NK-92 (cell line): ENCODE data around the gene CMTR2.
"Not testable (repeated sequence)": the region's sequence is repeated elsewhere in the genome, so short reads cannot be mapped to it uniquely, and the experiment has no call there.

Experiments used
- DNase-seq: peaks from one replicate; lab custom pipeline; 2025; ENCODE audit not compliant: unreplicated experiment; lab: John Stamatoyannopoulos, UW

CMTR2 gene, protein sequence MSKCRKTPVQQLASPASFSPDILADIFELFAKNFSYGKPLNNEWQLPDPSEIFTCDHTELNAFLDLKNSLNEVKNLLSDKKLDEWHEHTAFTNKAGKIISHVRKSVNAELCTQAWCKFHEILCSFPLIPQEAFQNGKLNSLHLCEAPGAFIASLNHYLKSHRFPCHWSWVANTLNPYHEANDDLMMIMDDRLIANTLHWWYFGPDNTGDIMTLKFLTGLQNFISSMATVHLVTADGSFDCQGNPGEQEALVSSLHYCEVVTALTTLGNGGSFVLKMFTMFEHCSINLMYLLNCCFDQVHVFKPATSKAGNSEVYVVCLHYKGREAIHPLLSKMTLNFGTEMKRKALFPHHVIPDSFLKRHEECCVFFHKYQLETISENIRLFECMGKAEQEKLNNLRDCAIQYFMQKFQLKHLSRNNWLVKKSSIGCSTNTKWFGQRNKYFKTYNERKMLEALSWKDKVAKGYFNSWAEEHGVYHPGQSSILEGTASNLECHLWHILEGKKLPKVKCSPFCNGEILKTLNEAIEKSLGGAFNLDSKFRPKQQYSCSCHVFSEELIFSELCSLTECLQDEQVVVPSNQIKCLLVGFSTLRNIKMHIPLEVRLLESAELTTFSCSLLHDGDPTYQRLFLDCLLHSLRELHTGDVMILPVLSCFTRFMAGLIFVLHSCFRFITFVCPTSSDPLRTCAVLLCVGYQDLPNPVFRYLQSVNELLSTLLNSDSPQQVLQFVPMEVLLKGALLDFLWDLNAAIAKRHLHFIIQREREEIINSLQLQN

DNA sequence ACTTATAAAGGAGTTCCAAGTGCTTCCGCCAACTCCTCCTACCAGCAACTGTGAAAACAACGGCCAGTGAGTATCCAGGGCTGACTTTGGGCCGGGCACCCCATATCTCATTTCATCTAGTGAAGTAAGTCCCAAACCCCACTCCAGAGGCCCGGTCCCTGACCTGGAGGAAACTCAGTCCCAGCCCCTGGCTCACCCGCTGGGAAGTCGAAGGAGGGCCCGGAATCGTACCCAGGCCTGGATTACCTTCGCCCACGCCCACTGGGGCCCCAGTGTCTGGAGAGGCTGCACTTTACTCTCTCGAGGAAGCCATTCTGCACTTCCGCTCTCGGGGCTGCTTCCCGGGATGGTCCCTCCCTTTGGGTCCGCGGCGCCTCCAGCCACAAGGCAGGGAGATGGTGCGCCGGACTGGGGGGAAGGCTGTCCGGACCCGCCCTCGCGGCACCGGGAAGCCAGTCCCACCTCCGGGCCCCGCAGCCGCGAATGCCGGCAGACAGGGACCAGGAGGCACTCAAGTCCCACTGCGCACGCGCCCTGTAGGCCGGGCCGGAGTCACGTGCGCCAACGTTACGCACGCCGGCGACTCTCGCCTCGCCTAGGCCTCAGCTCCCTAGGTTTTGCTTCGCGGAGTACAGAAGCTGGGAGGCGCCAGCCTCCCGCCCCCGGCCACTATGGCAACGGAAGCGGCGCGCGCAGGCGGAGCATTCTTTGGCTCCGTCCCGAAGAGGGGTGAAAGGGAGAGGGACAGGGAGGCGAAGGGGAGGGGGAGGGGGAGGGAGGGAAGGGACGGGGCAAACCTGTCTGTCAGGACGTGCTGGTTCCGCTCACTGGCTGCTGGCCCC lies at the start of gene CMTR2:
Gene CMTR2, minus strand, starts transcription at position 513 of the 842 bp plus-strand sequence. CDS start 3,482 bp downstream, outside the sequence.
- peak; percentile 43 for DNase-seq

DNA sequence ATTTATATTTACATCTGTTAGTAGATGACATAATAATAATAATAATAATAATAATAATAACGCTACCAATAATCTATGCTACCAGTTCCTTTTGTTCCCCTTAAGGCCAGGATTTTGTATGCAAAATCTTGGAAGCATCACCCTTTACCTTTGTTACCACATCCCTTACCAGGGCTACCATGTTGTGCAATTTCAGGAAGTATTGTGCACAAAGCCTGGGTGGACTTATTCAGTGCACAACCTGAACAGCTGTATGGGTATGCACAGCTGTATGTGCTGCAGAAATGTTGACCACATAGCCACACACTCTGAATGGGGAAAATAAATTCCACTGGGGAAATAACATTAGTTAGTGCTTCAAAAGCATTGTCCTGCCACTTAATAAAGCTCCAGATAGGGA lies 49.4 kb upstream of the CMTR2 start:
- DNase-seq = no peak

DNA sequence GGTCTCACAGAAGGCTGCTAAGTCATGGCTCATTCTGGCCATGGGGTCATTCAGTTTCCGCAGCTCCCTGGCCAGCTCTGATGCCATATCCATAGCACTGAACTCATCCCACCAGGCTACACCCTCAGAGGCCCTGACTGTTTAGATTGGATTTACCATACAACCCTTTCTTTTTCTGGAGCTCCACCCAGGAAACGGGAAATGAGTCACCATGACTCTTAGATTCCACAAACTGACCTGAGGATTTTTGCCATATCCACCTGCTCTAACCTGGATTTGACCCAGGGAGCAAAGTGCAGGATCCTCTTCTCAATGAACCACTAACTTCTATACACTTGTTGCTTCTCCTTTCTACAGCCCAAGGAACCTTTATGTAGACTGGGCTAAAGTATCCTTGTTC lies 49.0 kb upstream of the CMTR2 start:
- no peak for DNase-seq

DNA sequence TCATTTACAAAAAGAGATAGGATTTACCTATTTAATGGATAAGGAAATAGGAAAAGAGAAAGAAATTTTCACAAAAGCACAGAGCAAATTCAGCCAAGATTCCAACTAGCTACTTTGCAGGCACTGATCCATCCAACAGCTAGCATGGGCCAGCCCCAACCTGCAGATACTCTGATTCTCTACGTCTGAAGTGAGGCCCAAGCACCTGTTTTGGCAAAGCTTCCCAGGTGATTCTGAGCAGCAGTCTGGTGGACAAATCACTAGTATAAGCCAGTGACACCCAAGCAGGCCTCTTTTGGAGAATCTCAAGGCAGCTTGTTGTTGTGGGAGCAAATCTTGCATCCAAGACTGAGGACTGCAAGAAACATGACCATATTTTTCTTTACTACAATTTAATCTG lies 48.4 kb upstream of the CMTR2 start:
- DNase-seq = no peak

DNA sequence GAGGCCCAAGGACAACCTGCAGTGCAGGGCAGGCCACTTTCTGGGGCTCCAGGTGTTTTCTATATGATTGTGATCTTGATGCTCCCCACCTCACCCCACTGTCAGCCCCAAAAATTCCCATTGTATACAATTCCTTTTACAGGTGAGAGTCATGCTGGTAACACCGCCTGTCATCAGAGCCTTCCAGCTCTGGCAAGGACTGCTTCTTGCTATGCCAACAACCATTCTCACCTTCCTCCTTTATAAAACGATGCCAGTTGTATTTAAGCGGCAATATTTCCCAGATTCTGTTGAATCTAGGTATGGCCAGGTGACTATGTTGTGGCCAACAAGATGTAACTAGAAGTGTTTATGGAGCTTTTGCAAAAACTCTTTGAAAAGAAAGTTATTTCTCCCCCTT lies 38.9 kb upstream of the CMTR2 start:
- no peak for DNase-seq

DNA sequence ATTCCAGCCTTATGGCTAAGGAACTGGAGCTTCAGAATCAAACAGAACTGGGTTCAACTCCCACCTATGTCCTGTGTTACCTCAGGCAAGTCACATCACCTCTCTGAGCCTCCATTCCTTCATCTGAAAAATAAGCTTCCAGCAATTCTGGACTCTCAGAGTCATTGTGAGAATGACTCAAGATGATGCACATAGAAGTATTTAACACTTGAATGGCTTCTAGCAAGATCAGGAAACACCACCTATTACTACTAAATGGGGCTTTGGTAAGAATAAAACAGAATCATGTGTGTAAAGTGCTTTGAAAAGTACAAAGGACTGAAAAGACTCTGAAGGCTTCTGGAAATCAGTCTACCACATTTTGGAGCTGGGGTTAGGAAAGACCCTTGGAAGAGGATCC lies 38.5 kb upstream of the CMTR2 start:
- no peak for DNase-seq

DNA sequence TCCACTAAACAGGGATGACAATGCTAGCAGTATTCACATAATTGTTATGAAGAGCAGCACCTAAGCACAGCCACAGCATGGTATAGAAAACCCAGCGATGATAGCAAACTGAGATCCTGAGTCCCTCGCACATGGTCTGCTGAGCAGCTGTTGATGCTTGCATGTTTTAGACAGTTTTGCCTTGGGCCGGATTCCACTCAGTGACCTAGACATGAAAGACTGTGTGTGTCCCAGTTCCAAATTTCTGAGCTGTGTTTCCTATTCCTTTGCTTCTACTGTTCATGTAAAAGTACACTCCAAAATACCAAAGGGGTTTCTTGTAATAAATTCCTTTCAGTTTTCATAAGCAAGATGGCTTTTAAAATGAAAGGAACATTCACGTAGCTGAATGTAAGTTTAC lies 30.8 kb upstream of the CMTR2 start:
- DNase-seq = no peak

DNA sequence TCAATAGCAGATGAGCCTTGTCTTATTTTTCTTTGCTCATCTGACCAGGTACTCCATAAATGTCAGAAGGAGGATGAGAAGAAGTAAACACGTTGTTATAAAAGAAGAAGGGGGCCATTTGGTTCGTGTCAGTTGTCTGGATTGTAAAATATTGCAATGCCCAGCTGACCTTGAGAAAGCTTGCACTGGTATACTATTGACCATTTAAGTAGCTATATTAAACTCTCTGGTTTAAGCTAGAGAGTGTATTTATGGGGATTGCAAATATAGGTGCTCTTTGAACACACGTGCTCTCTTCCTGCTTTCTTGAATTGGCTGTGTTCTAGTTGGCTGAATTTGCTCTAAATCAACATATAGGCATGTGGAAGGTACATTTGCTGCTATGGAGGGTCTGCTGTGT lies 26.1 kb upstream of the CMTR2 start:
- DNase-seq = no peak

DNA sequence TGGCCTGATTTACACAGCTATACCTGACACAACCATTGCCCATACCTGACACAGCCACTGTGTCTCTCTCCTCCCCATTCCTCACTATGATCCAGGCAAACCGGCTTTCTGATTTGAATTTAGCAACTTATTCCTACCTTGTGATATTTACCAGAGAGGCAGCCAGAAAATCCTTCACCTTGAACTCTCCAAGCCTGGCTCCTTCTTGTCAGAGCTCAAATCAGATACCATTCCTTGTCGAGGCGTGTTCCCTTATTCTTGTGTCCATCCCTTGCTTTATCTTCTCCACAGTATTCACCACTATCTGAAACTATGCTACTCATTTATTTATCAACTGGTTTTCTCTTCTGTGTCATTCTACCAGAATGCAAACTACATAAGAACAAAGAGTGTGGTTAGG lies 24.4 kb upstream of the CMTR2 start:
- not testable (repeated sequence) for DNase-seq

DNA sequence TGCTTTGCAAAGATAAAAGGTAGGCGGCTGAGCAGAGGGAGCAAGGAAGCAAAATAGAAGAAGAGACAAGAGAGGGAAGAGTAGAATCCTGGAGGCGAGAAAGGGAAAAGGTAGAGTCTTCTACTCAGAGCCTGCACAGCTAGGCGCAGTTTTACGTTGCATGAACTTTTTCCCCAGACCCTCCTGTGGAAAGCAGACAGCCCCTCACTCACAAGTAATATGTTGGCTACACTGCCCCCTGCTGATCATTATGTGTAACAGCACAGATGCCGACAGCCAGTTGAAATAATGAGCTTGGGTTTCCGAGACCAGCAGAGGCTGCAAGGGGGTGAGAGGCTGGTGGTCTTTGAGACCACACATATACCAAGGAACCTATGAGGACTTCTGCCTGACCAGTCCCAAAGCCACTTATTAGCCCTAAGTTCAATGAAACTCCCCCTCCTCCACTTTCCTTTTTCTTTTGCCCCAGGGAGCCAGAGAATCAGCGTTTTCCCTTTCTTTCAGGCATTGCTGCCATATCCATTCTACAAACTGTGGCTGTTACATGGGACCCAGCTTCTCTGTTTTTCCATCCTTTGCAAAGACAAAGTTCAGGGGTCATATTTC lies 22.5 kb upstream of the CMTR2 start:
- DNase-seq = no peak

DNA sequence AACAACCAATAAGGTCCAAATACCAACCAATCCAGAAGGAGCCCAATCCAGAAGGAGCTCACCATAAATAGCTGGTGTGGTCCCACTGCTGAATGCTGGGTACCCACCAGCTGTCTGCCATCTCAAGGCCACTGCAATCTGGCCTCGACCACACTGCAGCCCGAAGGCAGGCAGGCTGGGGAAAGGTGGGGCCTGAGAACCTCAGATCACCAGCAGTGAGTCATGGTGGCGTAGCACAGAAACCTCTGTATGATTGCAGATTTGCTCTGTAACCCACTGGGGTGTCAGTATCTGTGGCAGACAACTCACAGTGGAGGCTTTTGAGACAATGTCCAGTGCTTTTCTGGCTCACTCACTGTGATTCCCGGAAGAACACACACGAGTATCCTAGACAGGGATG lies 14.7 kb upstream of the CMTR2 start:
- no peak for DNase-seq

DNA sequence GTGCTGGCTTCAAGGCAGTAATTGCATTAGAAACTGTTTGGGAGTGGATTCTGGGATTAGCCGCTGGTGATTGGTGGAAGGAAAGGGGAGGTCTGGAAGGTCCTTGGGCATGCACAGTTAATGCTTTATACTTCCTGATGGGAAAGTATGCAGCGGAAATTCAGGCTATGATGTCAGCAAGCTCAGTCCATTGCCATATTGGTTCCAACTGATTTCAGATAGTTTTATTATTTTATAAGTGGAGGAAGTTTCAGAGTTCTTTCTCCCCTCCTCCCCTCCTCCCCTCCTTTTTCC lies 8.1 kb upstream of the CMTR2 start:
- DNase-seq = no peak

DNA sequence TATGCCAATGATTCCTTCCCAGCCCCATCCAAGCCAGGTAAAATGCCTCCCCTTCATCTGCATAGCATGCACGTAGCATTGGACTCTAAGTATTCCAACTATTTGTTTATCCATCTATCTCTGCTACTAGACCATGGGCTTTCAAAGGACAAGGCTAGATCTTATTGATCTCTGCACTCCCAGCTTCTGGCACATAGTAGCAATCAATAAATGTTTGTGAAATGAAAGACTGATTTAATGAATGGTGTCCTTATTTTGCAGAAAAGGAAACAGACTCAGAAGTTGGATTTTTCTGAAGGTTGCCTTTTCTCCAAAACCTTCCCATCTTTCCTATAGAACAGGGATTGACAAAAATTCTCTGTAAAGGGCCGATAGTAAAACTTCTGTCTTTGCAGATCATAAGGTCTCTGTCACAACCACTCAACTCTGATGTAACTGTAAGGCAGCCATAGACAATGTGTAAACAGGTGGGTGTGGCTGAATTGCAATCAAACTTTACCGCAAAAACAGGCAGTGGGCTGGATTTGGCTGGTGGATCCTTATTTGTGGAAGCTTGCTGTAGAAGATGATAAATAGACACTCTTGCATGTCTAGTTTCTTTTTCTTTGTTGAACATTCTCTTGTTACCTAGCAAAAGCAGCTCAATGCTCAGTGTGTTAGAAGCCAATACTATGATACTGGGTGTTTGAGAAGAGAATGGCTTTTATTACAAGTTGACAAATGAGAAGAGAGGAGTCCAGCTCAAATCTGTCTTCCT lies 7.6 kb upstream of the CMTR2 start:
- no peak for DNase-seq

DNA sequence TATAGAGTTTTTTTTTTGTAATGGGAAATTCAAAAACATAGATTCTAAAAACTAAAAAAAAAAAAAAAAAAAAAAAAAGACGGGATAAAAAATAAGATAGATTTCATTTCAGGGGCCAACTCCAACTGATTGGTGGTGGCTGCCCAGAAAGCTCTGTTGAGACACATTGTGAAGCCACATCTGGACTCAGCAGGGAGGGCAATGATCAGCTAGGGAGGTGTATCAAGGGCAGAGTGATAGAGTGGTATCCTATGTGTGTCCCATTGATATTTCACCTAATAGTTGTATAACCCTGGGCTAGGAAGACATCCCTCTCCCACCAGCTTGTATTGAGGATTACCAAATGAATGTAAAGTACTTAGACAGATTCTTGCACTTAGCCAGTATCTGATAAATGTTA lies 6.7 kb upstream of the CMTR2 start:
- DNase-seq = no peak

DNA sequence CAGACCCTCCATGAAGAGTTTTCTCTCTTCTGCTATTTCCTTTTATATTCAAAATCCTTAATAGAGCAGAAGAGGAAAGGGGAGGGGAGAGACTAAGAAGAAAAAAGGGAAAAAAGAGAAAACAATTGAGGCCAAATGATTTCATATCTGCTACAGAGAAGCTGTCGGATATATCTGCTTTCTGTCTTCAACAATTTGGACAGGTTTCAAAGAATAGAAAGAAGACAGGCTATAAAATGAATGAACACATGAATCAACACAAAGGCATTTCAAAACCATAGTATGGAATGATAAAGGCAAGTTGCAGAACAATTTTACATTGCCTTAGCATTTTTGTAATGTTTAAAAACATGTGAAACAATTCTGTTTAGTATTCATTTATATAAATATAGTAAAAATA lies 4.7 kb upstream of the CMTR2 start:
- no peak for DNase-seq

DNA sequence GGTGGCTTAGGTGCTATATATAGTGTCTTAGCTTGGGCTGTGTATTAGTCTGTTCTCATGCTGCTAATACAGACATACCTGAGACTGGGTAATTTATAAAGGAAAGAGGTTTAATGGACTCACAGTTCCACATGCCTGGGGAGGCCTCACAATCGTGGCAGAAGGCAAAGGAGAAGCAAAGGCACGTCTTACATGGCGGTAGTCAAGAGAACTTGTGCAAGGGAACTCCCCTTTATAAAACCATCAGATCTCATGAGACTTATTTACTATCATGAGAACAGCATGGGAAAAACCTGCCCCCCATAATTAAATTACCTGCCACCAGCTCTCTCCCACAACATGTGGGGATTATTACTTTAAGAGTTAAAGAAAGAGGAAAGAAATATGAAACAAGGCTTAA lies 2.9 kb upstream of the CMTR2 start:
- DNase-seq = not testable (repeated sequence)

DNA sequence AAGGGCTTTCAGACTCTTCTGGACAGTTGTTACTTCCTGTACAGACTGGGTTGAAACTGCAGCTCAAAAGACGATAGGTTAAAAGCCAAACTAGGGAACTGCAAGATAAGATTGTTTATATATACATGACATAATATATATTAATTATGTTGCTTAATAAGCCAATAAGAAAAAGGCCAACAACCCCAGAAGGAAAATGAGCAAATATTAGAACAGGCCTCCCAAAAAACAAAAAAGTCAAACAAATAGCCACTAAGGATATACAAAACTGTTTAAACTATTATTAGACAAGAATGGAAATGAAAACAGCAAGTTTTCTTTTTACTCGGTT lies 495 bp upstream of the CMTR2 start:
- DNase-seq = no peak

DNA sequence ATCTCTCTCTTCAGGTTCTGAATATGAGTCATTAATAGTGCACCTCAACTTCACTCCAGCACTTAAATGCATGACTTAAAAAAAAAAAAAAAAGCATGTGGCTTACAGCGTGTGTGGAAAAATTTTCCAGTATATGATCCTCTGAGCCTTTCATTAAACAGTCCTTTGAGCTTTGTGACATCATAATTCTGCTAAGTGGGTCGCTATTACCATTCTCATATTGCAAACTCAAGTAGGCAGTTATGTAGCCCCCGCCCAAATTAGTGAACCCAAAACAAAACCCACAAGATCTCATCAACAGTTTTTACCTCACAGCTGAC lies 672 bp downstream of the CMTR2 start:
- DNase-seq = no peak

DNA sequence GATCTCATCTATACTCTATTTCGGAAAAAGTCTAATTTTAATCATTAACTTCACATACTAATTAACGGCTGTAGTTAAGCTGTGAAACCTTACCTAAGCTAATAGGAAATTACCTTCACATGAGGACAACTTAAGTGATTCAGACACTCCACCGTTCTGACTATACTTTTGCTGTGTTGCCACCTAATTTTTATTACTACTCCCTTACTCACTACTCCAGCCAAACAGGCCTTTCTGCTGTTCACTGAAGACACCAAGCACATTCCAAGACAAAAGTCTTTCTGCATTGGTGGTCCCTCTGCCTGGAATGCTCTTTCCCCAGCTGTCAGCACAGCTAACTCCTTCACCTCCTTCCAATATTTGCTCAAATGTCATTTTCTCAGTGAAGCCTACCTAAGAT lies 1.3 kb downstream of the CMTR2 start:
- DNase-seq = no peak

DNA sequence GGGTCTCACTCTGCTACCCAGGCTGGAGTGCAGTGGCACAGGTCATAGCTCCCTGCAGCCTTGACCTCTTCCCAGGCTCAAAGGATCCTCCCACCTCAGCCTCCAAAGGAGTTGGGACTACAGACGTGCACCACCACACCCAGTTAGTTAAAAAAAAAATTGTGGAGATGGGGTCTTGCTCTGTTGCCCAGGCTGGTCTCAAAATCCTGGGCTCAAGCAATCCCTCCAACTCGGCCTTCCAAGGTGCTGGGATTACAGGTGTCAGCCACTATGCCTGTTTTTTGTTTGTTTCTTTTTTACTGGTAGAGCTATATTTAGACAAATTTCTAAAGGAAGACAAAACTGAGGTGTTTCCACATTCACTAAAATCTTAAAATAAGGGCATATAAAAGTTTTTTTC lies 1.7 kb downstream of the CMTR2 start:
- no peak for DNase-seq

DNA sequence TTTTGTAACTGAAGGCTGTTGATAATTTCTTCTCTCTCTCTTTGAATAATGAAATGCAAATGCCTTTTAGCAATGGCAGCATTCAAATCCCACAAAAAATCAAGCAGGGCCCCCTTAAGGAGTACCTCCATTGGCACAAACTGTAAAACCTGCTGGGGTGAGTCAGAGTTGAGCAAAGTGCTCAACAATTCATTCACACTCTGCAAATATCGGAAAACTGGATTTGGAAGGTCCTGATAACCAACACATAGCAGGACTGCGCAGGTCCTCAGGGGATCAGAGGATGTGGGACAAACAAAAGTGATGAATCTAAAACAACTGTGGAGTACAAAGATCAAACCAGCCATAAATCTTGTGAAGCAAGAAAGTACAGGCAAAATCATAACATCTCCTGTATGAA lies 5.6 kb downstream of the CMTR2 start:
- DNase-seq = no peak
